NCI-H2196 treated with DMSO at 0.1 percent for 48 hours (cell line): ENCODE data around the gene NR1D1.

Source experiments
- DNase-seq: peaks from one replicate; lab custom pipeline; 2025; ENCODE audit not compliant: unreplicated experiment; lab: John Stamatoyannopoulos, UW

Gene NR1D1

GRCh38 chr17:40076591-40076990, 23.8 kb downstream of the NR1D1 start:
- DNase-seq, result no peak

DNA sequence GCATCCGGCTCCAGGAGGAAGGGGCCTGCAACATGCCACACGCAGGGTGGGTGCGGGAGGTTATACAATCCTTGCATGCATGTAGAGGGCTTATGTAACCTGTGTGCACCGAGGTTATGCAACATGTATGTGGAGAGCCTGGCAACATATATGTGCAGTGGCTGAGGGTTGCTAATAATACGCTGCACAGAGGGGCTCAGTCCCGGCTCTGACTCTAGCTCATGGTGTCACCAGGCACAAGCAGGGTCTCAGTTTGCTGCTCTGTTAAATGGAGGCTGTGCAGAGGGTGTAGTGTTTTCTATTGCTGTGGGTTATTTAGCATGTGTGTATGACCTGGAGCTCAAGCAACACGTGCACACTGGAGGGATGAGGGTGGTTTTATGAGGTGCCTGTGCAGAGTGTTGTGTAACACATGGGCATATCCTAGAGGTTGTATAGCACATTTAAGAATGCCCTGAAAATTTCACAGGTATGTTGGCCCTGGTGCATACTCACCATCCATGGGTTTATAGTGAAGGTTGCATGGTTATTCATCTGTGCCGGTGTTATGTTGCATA, 24.4 kb downstream of the NR1D1 start:
- DNase-seq, result no peak

DNA sequence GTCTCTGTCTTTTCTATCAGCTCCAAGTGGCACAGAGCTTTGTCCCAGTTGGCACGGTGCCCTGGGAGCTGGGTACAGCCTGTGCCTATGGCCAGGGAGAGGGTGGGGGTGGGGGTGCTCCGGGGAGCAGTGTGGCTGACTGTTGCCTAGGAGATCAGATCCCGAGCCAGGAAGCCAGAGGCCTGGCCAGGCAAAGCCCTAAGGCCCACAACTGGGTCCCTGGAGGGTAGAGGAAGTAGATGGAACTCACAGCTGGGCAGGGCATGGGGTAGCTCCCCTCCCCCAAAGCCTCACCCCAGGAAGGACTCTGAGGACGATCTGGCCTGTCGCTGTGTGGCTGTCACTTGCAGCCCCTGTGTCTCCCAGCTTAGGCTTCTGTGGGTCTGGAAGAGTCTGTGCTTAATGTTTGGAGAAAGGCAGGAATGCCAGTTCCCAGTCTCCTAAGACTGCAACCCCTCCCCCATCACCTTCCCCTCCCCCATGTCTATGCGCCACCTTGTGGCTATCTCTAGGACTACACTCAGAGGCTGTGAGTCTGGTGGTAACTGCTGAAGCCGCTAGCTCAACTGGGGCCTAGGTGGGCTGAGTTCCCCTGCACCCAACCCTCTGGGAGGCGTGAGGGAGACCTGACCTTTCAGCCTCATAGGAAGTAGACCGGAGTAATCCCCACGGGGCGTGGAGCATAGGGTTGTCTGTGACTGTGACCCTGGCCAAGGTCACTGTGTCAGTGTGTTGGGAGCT, 25.0 kb downstream of the NR1D1 start:
- peak; percentile 50 for DNase-seq

DNA sequence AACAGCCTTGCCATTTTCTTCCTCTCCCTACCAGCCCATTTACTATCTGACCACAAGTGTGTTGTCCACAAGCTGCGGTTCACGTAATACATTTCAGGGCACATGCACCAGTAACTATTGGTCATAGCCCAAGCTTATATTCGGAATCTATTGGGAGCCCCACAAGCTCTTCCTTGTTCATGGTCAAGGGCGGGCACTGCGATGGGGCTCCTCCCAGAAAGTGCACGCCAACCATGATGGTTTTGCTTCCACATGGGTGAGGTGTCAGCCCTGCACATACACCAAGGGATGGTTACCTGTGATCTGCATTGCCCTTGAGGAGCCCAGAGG, 25.6 kb downstream of the NR1D1 start:
- peak; percentile 41 for DNase-seq

- no peak for DNase-seq
Measured at GRCh38 chr17:40074175-40074512, 26.2 kb downstream of the NR1D1 start.

DNA sequence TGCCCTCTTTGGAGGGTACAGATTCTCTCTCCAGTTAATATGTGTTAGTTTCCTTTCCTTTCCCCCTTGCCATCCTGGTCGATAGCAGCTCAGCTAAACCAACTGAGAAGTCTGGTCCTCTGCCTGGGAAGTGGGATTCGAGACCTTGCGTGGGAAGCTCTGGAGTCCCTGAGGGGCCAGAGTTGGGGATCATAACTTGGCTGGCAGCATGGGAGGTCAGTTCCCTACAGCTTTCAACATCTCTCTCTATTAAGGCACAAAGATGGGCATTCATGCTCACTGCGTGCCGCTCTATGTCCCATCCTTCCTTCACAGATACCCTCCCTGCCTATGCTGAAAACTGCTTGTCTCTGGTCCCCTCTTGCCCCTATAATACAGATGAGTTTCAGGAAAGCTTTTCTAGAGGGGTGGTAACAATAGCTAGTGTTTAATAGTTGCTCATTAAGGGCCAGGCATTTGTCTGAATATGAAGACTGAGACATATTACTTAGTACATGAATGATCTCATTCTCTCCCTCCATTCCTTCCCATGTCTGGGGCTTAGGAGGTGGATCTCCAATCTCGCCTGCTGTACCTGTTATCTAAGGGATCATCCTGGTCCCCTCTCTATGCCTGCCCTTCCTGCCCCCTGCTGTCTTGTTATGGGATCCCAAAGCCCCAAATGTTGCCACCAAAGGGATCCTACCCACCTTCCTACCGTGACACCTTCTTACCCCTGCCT, 26.8 kb downstream of the NR1D1 start:
- DNase-seq, result no peak

DNA sequence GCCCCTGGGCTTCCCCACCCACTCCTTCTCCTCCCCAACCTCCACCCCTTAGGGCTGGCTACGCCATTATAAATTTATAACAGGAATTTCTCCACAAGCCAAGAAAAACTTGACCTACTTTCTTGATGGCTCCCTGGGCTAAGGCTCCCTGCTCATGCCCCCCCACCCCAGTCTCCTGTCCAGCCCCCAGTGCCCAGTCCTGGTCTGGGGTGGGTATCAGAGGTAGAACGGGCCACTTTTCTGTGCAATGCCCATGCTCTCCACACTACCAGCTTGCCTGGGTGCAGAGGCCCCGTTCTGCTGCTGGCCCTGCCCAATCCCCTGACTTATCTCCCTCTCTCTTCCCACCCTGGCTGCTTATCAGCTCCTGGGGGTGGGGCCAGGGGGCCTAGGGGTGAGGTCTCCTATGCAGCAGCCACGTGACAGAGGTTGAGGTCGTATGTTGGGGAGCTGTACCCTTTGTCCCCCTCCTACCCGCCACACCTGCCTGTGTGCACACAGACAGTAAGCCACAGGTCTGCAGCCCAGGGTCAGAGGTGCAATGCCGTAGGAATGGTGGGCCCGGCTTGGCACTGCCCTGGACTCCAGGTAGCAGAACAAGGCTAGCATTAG, 27.5 kb downstream of the NR1D1 start:
- DNase-seq, result no peak

GRCh38 chr17:40072040-40072734, 28.2 kb downstream of the NR1D1 start:
- peak; percentile 76 for DNase-seq

DNA sequence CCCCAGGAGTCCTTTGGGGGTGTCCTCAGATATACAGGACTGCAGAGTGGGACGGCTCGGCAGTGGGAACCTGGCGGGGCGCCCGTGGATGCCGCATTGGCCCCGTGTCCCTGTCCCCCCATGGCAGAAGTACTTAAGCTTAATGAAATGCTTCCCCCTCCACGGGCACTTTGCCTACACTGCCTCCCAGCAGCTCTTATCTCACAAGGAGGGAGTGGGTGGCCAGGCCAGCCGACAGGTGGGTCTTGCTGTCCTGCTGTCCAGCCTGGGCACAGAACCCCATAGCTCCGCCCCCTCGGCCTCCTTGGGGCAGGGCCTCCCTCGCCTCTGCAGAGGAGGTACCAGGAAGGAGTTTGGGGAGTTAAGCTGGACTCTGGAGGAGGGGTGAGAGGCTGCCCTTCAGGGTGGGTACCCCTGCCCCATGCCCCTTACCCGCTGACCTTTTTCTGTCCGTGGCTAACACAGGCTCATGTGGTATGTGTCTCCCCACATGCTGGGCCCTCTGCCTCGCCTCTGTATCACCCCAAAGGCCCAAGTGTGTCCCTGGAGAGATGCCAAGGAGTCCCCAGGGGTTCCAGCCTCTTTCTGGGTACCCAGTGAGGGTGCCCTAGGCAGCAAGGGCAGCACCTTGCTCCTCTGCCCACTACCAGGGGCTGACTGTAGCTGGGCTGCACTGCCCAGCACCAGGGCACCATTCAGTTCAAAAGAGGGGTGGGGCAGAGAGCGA, 28.9 kb downstream of the NR1D1 start:
- DNase-seq, result peak; percentile 33

DNA sequence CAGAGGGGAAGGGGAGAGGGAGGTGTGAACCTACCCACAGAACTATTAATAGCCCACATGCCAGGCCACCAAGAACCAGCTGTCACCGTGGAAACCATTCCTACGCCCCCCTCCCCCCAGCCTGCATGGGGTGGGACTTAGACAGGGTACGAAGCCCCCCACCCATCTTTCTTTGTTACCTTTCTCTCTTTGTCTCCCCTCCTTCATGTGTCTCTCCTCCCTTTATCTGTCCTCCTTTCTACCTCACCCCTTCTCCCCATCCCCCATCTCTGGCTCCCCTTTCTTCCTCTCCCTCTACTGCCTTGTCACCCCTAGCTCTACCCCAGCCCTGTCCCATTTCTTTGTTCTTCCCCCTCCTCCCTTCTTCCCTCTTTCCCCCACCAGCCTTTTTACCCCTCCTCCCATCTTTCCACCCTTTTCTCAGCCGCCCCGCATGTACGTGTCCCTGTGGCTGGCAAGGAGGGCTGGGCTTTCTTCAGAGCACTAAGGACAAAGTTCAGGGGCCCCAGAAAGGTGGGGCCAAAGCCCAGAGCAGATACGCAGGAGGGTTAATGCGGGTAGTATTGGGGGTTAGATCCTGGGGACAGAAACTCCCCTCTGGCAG, 29.6 kb downstream of the NR1D1 start:
- no peak for DNase-seq

- peak; percentile 66 for DNase-seq
Measured at GRCh38 chr17:40069751-40070708, 30.4 kb downstream of the NR1D1 start.

GRCh38 chr17:40068917-40069750, 31.3 kb downstream of the NR1D1 start:
- peak; percentile 62 for DNase-seq

DNA sequence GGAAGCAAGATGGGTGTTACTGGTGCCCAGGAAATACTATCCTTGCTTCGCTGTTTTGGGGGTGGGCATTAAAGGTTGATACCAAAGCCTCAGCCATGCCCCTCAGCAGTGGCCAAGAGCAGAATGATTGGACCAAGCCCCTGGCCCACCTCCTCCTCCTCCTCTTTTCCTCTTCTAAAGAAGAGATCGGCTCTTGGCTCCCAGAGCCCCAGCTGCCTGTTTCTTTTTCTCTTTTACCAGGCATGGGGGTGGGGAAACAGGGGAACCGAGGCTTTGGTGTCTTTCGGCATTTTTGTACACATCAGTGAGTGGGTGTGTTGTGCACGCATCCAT, 31.8 kb downstream of the NR1D1 start:
- DNase-seq, result no peak

- no peak for DNase-seq
Measured at GRCh38 chr17:40068129-40068581, 32.2 kb downstream of the NR1D1 start.

DNA sequence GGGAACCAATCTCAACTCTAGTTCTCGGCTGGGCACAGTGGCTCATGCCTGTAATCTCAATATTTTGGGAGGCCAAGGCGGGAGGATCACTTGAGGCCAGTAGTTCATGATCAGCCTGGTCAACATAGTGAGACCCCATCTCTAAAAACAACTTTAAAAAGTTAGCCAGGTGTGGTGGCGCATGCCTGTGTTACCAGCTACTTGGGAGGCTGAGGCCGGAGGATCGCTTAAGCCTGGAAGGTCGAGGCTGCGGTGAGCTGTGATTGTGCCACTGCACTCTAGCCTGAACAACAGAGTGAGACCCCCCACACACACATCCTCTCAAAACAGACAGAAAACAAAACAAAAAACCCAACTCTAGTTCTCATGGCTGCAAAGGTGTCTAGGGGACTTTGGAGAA, 32.7 kb downstream of the NR1D1 start:
- DNase-seq, result no peak

DNA sequence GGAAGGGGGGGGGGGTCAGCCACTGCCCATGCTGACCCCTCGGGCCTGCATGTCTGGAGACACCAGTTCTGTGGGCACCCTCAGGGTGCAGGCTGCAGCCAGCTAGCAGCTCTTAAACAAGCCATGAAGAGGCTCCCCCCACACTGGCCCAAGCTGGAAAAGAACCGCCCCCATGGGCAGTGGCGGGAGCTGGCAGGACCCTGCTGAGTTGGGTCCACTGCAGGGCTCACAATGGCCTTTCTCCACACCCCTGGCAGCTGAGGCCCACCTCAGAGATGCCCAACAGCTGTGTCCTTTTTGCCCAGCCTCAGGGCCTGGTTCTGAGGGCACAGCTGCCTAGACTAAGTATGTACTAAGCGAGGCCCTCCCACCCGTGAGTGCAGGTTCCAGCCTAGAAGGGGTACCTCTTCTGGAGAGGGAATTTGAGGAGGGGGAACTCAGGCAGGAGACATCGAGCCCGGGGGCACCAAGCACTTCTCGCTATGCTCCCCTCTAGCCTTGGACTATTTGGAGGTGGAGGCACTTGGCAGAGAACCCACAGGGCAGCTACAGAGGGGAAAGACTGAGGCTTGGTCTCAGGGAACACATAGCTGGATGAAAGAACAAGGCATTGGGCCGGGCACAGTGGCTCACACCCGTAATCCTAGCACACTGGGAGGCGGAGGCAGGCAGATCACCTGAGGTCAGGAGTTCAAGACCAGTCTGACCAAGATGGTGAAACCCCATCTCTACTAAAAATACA, 34.4 kb downstream of the NR1D1 start:
- no peak for DNase-seq

DNA sequence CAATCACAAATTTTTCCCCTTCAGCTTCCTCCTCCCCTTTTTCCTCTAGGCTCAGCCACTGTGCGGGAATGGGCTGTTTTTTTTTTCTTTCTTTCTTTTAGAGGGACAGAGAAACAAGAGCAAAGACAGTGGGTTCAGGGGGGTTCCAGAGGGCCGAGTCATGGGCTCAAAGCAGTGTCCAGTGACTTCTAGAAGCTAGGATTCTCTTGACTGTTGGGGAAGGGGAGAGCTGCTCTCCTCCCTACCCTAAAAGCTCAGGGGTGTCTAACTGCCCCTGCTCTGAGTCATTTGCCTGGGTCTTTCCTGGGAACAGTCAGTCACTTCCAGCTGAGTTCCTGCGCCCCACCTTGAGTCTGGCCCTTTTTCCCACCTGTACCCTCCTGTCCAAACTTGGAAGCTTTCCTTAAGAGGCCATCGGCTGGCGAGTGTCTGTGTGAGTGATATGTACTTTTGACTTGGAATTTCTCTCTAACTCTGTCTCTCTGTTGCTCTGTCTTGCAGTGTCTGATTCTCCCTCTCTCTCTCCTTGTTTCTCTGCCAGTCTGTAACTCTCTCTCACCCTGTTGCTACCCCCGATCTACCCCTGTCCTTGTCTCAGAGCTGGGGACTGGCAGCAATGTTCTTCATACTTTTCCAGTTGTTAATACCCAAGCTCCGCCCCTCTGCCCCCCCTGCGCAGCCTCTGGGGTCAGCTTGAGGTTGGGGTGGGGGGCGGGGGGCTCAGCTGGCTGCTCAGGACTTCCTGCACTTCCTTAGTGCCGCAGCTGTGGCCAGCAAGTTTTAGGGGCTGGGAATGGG, 35.2 kb downstream of the NR1D1 start:
- no peak for DNase-seq
